GM18861 (cell line): ENCODE results near the gene WBP11.
"Not testable (repeated sequence)": the region's sequence is repeated elsewhere in the genome, so short reads cannot be mapped to it uniquely, and the experiment has no call there.

Source experiments
- ATAC-seq: cut with Tn5 transposase; IDR thresholded peaks from one replicate; pipeline ENCODE4 v1.9.1; 2021; ENCODE audit not compliant: unreplicated experiment

WBP11 gene

GRCh38 chr12:14773685-14774073, 29.6 kb downstream of the WBP11 start:
- ATAC-seq = peak; percentile 10

- ATAC-seq = no peak
Observed at GRCh38 chr12:14772946-14773345, 30.3 kb downstream of the WBP11 start.

- ATAC-seq = no peak
Observed at GRCh38 chr12:14771651-14772137, 31.6 kb downstream of the WBP11 start.

GRCh38 chr12:14770496-14771461, 32.5 kb downstream of the WBP11 start:
- peak; percentile 23 for ATAC-seq

- ATAC-seq = peak; percentile 29
Observed at GRCh38 chr12:14769969-14770495, 33.2 kb downstream of the WBP11 start.

- no peak for ATAC-seq
Observed at GRCh38 chr12:14769466-14769968, 33.8 kb downstream of the WBP11 start.

- no peak for ATAC-seq
Observed at GRCh38 chr12:14768823-14769405, 34.4 kb downstream of the WBP11 start.

- no peak for ATAC-seq
Observed at GRCh38 chr12:14767617-14768016, 35.7 kb downstream of the WBP11 start.

GRCh38 chr12:14766649-14767215, 36.5 kb downstream of the WBP11 start:
- no peak for ATAC-seq

- not testable (repeated sequence) for ATAC-seq
Observed at GRCh38 chr12:14766020-14766419, 37.3 kb downstream of the WBP11 start.

- ATAC-seq = no peak
Observed at GRCh38 chr12:14765398-14765797, 37.9 kb downstream of the WBP11 start.

GRCh38 chr12:14759711-14760280, 43.5 kb downstream of the WBP11 start:
- not testable (repeated sequence) for ATAC-seq

- no peak for ATAC-seq
Observed at GRCh38 chr12:14756334-14757143, 46.7 kb downstream of the WBP11 start.

- no peak for ATAC-seq
Observed at GRCh38 chr12:14751986-14752385, 51.3 kb downstream of the WBP11 start.

GRCh38 chr12:14743061-14743460, 60.2 kb downstream of the WBP11 start:
- ATAC-seq = no peak

- ATAC-seq = no peak
Observed at GRCh38 chr12:14741942-14742341, 61.3 kb downstream of the WBP11 start.

- no peak for ATAC-seq
Observed at GRCh38 chr12:14741153-14741552, 62.1 kb downstream of the WBP11 start.

GRCh38 chr12:14736441-14736840, 66.8 kb downstream of the WBP11 start:
- not testable (repeated sequence) for ATAC-seq
